ENCODE results near the gene C2CD2.

DNA sequence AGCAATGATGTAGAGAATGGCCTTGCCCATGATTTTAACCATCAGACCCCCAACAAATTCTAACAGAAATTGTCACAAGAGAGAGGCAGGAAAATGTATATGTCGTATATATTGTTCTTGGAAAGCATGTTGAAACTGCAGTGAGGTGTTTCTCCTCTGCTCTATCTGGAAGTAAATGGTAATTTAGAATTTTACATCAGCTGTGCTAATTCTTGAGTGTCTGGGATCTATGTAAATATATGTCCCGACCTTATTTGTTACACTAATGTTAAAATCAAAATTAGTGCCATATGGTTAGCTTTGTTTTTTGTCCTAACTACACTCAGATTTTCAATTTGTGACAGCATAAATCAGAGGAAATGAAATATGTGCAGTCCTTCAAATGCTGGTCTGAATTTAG, 35.9 kb upstream of the C2CD2 start:
- TF ChIP-seq, protein P1, sequence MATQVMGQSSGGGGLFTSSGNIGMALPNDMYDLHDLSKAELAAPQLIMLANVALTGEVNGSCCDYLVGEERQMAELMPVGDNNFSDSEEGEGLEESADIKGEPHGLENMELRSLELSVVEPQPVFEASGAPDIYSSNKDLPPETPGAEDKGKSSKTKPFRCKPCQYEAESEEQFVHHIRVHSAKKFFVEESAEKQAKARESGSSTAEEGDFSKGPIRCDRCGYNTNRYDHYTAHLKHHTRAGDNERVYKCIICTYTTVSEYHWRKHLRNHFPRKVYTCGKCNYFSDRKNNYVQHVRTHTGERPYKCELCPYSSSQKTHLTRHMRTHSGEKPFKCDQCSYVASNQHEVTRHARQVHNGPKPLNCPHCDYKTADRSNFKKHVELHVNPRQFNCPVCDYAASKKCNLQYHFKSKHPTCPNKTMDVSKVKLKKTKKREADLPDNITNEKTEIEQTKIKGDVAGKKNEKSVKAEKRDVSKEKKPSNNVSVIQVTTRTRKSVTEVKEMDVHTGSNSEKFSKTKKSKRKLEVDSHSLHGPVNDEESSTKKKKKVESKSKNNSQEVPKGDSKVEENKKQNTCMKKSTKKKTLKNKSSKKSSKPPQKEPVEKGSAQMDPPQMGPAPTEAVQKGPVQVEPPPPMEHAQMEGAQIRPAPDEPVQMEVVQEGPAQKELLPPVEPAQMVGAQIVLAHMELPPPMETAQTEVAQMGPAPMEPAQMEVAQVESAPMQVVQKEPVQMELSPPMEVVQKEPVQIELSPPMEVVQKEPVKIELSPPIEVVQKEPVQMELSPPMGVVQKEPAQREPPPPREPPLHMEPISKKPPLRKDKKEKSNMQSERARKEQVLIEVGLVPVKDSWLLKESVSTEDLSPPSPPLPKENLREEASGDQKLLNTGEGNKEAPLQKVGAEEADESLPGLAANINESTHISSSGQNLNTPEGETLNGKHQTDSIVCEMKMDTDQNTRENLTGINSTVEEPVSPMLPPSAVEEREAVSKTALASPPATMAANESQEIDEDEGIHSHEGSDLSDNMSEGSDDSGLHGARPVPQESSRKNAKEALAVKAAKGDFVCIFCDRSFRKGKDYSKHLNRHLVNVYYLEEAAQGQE (IDR thresholded peaks at IDR 0.05; ENCODE audit: low read depth, low read length): no peak
- TF ChIP-seq KDM1A (IDR thresholded peaks at IDR 0.05; ENCODE audit: borderline replicate concordance): no peak
- TF ChIP-seq ZSCAN29 (IDR thresholded peaks at IDR 0.05): no peak
- TF ChIP-seq, protein P2, sequence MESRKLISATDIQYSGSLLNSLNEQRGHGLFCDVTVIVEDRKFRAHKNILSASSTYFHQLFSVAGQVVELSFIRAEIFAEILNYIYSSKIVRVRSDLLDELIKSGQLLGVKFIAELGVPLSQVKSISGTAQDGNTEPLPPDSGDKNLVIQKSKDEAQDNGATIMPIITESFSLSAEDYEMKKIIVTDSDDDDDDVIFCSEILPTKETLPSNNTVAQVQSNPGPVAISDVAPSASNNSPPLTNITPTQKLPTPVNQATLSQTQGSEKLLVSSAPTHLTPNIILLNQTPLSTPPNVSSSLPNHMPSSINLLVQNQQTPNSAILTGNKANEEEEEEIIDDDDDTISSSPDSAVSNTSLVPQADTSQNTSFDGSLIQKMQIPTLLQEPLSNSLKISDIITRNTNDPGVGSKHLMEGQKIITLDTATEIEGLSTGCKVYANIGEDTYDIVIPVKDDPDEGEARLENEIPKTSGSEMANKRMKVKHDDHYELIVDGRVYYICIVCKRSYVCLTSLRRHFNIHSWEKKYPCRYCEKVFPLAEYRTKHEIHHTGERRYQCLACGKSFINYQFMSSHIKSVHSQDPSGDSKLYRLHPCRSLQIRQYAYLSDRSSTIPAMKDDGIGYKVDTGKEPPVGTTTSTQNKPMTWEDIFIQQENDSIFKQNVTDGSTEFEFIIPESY (IDR thresholded peaks at IDR 0.05): no peak
- TF ChIP-seq MTA3 (IDR thresholded peaks at IDR 0.05; ENCODE audit: borderline replicate concordance, low read length): no peak
- TF ChIP-seq SMC3 (IDR thresholded peaks at IDR 0.05; ENCODE audit: borderline replicate concordance, low read length): no peak
- TF ChIP-seq BHLHE40 (IDR thresholded peaks at IDR 0.05; ENCODE audit: borderline replicate concordance in 1 of 2, low read depth in 2 of 2, low read length in 1 of 2): no peak
- TF ChIP-seq, protein P3, sequence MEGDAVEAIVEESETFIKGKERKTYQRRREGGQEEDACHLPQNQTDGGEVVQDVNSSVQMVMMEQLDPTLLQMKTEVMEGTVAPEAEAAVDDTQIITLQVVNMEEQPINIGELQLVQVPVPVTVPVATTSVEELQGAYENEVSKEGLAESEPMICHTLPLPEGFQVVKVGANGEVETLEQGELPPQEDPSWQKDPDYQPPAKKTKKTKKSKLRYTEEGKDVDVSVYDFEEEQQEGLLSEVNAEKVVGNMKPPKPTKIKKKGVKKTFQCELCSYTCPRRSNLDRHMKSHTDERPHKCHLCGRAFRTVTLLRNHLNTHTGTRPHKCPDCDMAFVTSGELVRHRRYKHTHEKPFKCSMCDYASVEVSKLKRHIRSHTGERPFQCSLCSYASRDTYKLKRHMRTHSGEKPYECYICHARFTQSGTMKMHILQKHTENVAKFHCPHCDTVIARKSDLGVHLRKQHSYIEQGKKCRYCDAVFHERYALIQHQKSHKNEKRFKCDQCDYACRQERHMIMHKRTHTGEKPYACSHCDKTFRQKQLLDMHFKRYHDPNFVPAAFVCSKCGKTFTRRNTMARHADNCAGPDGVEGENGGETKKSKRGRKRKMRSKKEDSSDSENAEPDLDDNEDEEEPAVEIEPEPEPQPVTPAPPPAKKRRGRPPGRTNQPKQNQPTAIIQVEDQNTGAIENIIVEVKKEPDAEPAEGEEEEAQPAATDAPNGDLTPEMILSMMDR (IDR thresholded peaks at IDR 0.05 in 2 of 3, conservative IDR thresholded peaks at IDR 0.05 in 1 of 3; ENCODE audit: control insufficient read depth in 2 of 3, extremely low read depth in 1 of 3, insufficient read depth in 1 of 3, low read depth in 3 of 3, low read length in 3 of 3): no peak
- TF ChIP-seq PAX8 (IDR thresholded peaks at IDR 0.05): no peak
- TF ChIP-seq CBX5 (IDR thresholded peaks at IDR 0.05; ENCODE audit: low read depth): no peak
- no peak for TF ChIP-seq FOXK2 (IDR thresholded peaks at IDR 0.05)
- TF ChIP-seq, protein P4, sequence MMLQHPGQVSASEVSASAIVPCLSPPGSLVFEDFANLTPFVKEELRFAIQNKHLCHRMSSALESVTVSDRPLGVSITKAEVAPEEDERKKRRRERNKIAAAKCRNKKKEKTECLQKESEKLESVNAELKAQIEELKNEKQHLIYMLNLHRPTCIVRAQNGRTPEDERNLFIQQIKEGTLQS (IDR thresholded peaks at IDR 0.05; ENCODE audit: borderline replicate concordance, extremely low read depth, low read depth, low read length): no peak
- no peak for TF ChIP-seq CEBPB (IDR thresholded peaks at IDR 0.05; ENCODE audit: borderline replicate concordance in 1 of 2, low read depth in 2 of 2, low read length in 2 of 2)

Data from GM12878 (cell line).